Liver (tissue), 9 donors: ENCODE measurements around the gene PLIN4. TPM values are rescaled to one million over a fixed set of nuclear protein-coding genes. Genes with fewer than 3 reads are reported as not detected.

Source experiments
- DNase-seq: peaks from one replicate; pipeline ENCODE4 v3.0.0-alpha.2; 2017; ENCODE audit warnings: low spot score
- H3K27ac ChIP-seq, 2 donors: one replicate each; pipeline ENCODE4 v1.7.0; 2013; ENCODE audit warnings: inconsistent platforms in 2 of 2, low read length in 2 of 2, control low read depth in 1 of 2, low read depth in 1 of 2, mild to moderate bottlenecking in 1 of 2
- H3K27me3 ChIP-seq, 4 donors: one replicate each; pipeline versions ENCODE4 v1.6.1 to v1.7.0; 2013; ENCODE audit warnings: low read length in 3 of 4, inconsistent platforms in 1 of 4, mild to moderate bottlenecking in 1 of 4, moderate library complexity in 1 of 4; ENCODE audit not compliant: control insufficient read depth in 4 of 4, insufficient read depth in 4 of 4
- H3K36me3 ChIP-seq, 4 donors: one replicate each; pipeline versions ENCODE4 v1.6.1 to v1.7.0; 2013; ENCODE audit warnings: low read length in 3 of 4, mild to moderate bottlenecking in 3 of 4, low read depth in 1 of 4, moderate library complexity in 1 of 4; ENCODE audit not compliant: control insufficient read depth in 4 of 4, insufficient read depth in 3 of 4
- H3K4me1 ChIP-seq, 4 donors: one replicate each; pipeline versions ENCODE4 v1.6.1 to v1.7.0; 2013; ENCODE audit warnings: low read length in 3 of 4, mild to moderate bottlenecking in 3 of 4, moderate library complexity in 1 of 4; ENCODE audit not compliant: control insufficient read depth in 4 of 4, insufficient read depth in 4 of 4
- H3K4me3 ChIP-seq, 3 donors: one replicate each; pipeline versions ENCODE4 v1.6.1 to v1.7.0; 2013; ENCODE audit warnings: low read length in 3 of 3, control low read depth in 1 of 3, low read depth in 1 of 3, mild to moderate bottlenecking in 1 of 3
- H3K9ac ChIP-seq, 2 donors: one replicate each; pipeline ENCODE4 v1.7.0; 2013; ENCODE audit warnings: low read length in 2 of 2, mild to moderate bottlenecking in 2 of 2, moderate library complexity in 2 of 2, control low read depth in 1 of 2, low read depth in 1 of 2
- H3K9me3 ChIP-seq, 4 donors: one replicate each; pipeline versions ENCODE4 v1.6.1 to v1.7.0; 2013; ENCODE audit warnings: low read length in 3 of 4; ENCODE audit not compliant: control insufficient read depth in 4 of 4
- EGR1 ChIP-seq, 2 donors: IDR thresholded peaks; 2 replicates each; pipeline ENCODE4 v1.6.1; 2016 to 2018; ENCODE audit warnings: antibody characterized with exemption in 2 of 2, low read depth in 2 of 2
- FOXA1 ChIP-seq: IDR thresholded peaks from 2 replicates; pipeline ENCODE4 v1.6.1; 2016; ENCODE audit warnings: antibody characterized with exemption
- FOXA2 ChIP-seq: IDR thresholded peaks from 2 replicates; pipeline ENCODE4 v1.6.1; 2016; ENCODE audit warnings: antibody characterized with exemption
- GABPA ChIP-seq, 2 donors: IDR thresholded peaks in 1 of 2; conservative IDR thresholded peaks in 1 of 2; 2 replicates each; pipeline ENCODE4 v1.6.1; 2016; ENCODE audit warnings: antibody characterized with exemption in 2 of 2, mild to moderate bottlenecking in 1 of 2, moderate library complexity in 1 of 2
- HNF4A ChIP-seq, 2 donors: conservative IDR thresholded peaks; 2 replicates each; pipeline ENCODE4 v1.6.1; 2016; ENCODE audit warnings: antibody characterized with exemption in 2 of 2, mild to moderate bottlenecking in 2 of 2
- HNF4G ChIP-seq: IDR thresholded peaks from 2 replicates; pipeline ENCODE4 v1.6.1; 2016; ENCODE audit warnings: antibody characterized with exemption
- JUND ChIP-seq, 2 donors: IDR thresholded peaks; 2 replicates each; pipeline ENCODE4 v1.6.1; 2016; ENCODE audit warnings: antibody characterized with exemption in 2 of 2
- NR2F2 ChIP-seq: IDR thresholded peaks from 2 replicates; pipeline ENCODE4 v1.6.1; 2016; ENCODE audit warnings: antibody characterized with exemption
- RAD21 ChIP-seq, 2 donors: IDR thresholded peaks; 2 replicates each; pipeline ENCODE4 v1.6.1; 2016; ENCODE audit warnings: antibody characterized with exemption in 2 of 2, mild to moderate bottlenecking in 2 of 2
- RXRA ChIP-seq, 2 donors: IDR thresholded peaks; 2 replicates each; pipeline ENCODE4 v1.6.1; 2017 to 2018; ENCODE audit warnings: antibody characterized with exemption in 2 of 2, mild to moderate bottlenecking in 1 of 2
- SP1 ChIP-seq: IDR thresholded peaks from 2 replicates; pipeline ENCODE4 v1.6.1; 2018; ENCODE audit warnings: antibody characterized with exemption, mild to moderate bottlenecking
- TAF1 ChIP-seq: conservative IDR thresholded peaks from 2 replicates; pipeline ENCODE4 v1.6.1; 2016; ENCODE audit warnings: antibody characterized with exemption, mild to moderate bottlenecking
- YY1 ChIP-seq: IDR thresholded peaks from 2 replicates; pipeline ENCODE4 v1.6.1; 2016; ENCODE audit warnings: antibody characterized with exemption, mild to moderate bottlenecking
- WGBS: extraction: QIAGEN DNeasy Blood & Tissue Kit; methylation state at CpG from one replicate; pipeline ENCODE4 v1.1.7; 2013; 5-methylcytosine and 5-hydroxymethylcytosine counted together
- polyA plus RNA-seq, 2 donors: library from polyadenylated mRNA; stranded (reverse) in 1 of 2; unstranded in 1 of 2; fragments of 200-250 nt in 1 of 2; fragments of >200 nt in 1 of 2; fragmentation: Nextera tagmentation in 1 of 2; extraction: Ambion mirVana in 1 of 2; gene quantifications; one replicate each; pipeline versions ENCODE4 v1.2.1 to v1.2.3, GENCODE V29; 2013 to 2015
- total RNA-seq, 2 donors: library from RNA; depleted of rRNA; stranded (reverse); fragments of >200 nt; gene quantifications; one replicate each; pipeline ENCODE4 v1.2.3, GENCODE V29; 2014
- TF ChIP-seq, protein P1 (sequence below): IDR thresholded peaks from 2 replicates; pipeline ENCODE4 v1.6.1; 2016; ENCODE audit warnings: antibody characterized with exemption
- TF ChIP-seq, protein P2 (sequence below): IDR thresholded peaks from 2 replicates; pipeline ENCODE4 v1.6.1; 2016; ENCODE audit warnings: antibody characterized with exemption
- TF ChIP-seq, protein P3 (sequence below): IDR thresholded peaks from 2 replicates; pipeline ENCODE4 v1.6.1; 2016; ENCODE audit warnings: antibody characterized with exemption, mild to moderate bottlenecking
- TF ChIP-seq, protein P4 (sequence below): IDR thresholded peaks from 2 replicates; pipeline ENCODE4 v1.6.1; 2016; ENCODE audit warnings: antibody characterized with exemption
- TF ChIP-seq, protein P5 (sequence below): fragments of 150-350 bp; IDR thresholded peaks from 2 replicates; pipeline ENCODE4 v1.5.1; 2017; ENCODE audit warnings: improper control_type of control experiment, low read depth, low read length; ENCODE audit not compliant: missing input control
- donor health status: healthy.
- donor health status: healthy.
- donor health status: healthy.
- donor health status: healthy.
- donor health status: healthy.

Gene PLIN4
- total and polyA plus RNA-seq, 4 donors, result 3.1 to 49.1 (median 9.5) TPM

DNA sequence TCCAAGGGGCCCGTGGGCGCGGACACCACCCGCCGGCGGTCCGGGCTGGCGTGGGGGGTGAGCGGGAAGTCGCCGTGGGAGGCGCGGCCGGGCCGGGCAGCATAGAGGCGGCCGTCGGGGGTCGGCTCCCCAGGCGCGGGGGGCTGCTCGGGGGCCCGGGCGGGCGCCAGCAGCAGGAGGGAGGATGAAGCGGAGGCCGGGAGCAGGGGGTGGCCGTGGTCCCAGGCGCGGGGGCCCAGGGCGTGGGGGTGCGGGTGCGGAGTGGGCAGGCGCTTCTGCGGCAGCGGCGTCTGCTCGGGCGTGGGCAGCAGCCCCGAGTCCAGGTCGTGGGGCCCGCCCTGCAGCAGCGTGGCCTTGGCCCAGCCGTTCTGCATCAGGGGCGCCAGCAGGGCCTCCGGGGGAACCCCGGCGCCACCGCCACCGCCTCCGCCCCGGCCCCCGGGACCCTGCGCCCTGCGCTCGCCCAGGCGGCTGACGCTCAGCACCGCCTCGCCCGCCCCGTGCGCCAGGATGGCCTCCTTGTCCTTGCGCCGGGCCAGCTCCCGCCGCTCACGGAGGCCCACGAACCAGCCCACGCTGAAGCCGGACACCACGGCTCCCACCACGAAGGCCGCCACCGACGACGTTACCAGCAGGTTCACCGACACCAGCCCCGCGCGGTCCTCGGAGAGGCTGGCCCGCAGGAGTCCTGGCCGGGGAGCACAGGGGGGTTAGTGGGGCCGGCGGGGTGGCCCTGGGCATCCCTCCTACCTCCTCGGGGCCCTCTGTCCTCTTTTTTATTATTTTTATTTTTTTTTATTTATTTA is 25.8 kb upstream of the PLIN4 start:
- H3K27ac ChIP-seq, result peak overlapping the region in 1 of 2 donors; percentile 12
- no peak overlapping the region for H3K4me3 ChIP-seq
- no peaks in the 10 kb centered on the region for H3K36me3 ChIP-seq
- H3K9ac ChIP-seq, result no peak overlapping the region
- no peaks in the 10 kb centered on the region for H3K27me3 ChIP-seq
- peaks cover 19 to 44% (median 30%) of the 10 kb centered on the region in 4 donors for H3K4me1 ChIP-seq
- 94% methylated on average over 87 of the region's 87 CpGs for WGBS
- H3K9me3 ChIP-seq, result no peaks in the 10 kb centered on the region
- DNase-seq, result no peak
- no peak for TF ChIP-seq YY1
- TF ChIP-seq FOXA2, result no peak
- no peak for TF ChIP-seq SP1
- TF ChIP-seq NR2F2, result no peak
- TF ChIP-seq, protein P1, sequence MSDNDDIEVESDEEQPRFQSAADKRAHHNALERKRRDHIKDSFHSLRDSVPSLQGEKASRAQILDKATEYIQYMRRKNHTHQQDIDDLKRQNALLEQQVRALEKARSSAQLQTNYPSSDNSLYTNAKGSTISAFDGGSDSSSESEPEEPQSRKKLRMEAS, result no peak
- TF ChIP-seq RAD21 (IDR thresholded peaks at IDR 0.05), result no peak
- TF ChIP-seq, protein P2, sequence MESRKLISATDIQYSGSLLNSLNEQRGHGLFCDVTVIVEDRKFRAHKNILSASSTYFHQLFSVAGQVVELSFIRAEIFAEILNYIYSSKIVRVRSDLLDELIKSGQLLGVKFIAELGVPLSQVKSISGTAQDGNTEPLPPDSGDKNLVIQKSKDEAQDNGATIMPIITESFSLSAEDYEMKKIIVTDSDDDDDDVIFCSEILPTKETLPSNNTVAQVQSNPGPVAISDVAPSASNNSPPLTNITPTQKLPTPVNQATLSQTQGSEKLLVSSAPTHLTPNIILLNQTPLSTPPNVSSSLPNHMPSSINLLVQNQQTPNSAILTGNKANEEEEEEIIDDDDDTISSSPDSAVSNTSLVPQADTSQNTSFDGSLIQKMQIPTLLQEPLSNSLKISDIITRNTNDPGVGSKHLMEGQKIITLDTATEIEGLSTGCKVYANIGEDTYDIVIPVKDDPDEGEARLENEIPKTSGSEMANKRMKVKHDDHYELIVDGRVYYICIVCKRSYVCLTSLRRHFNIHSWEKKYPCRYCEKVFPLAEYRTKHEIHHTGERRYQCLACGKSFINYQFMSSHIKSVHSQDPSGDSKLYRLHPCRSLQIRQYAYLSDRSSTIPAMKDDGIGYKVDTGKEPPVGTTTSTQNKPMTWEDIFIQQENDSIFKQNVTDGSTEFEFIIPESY, result no peak
- no peak for TF ChIP-seq FOXA1
- TF ChIP-seq, protein P3, sequence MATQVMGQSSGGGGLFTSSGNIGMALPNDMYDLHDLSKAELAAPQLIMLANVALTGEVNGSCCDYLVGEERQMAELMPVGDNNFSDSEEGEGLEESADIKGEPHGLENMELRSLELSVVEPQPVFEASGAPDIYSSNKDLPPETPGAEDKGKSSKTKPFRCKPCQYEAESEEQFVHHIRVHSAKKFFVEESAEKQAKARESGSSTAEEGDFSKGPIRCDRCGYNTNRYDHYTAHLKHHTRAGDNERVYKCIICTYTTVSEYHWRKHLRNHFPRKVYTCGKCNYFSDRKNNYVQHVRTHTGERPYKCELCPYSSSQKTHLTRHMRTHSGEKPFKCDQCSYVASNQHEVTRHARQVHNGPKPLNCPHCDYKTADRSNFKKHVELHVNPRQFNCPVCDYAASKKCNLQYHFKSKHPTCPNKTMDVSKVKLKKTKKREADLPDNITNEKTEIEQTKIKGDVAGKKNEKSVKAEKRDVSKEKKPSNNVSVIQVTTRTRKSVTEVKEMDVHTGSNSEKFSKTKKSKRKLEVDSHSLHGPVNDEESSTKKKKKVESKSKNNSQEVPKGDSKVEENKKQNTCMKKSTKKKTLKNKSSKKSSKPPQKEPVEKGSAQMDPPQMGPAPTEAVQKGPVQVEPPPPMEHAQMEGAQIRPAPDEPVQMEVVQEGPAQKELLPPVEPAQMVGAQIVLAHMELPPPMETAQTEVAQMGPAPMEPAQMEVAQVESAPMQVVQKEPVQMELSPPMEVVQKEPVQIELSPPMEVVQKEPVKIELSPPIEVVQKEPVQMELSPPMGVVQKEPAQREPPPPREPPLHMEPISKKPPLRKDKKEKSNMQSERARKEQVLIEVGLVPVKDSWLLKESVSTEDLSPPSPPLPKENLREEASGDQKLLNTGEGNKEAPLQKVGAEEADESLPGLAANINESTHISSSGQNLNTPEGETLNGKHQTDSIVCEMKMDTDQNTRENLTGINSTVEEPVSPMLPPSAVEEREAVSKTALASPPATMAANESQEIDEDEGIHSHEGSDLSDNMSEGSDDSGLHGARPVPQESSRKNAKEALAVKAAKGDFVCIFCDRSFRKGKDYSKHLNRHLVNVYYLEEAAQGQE, result no peak
- no peak for TF ChIP-seq TAF1
- no peak for TF ChIP-seq JUND (IDR thresholded peaks at IDR 0.05)
- no peak for TF ChIP-seq HNF4A (conservative IDR thresholded peaks at IDR 0.05)
- TF ChIP-seq HNF4G, result no peak
- no peak for TF ChIP-seq RXRA (IDR thresholded peaks at IDR 0.05)
- TF ChIP-seq GABPA (IDR thresholded peaks at IDR 0.05 in 1 of 2, conservative IDR thresholded peaks at IDR 0.05 in 1 of 2), result no peak

DNA sequence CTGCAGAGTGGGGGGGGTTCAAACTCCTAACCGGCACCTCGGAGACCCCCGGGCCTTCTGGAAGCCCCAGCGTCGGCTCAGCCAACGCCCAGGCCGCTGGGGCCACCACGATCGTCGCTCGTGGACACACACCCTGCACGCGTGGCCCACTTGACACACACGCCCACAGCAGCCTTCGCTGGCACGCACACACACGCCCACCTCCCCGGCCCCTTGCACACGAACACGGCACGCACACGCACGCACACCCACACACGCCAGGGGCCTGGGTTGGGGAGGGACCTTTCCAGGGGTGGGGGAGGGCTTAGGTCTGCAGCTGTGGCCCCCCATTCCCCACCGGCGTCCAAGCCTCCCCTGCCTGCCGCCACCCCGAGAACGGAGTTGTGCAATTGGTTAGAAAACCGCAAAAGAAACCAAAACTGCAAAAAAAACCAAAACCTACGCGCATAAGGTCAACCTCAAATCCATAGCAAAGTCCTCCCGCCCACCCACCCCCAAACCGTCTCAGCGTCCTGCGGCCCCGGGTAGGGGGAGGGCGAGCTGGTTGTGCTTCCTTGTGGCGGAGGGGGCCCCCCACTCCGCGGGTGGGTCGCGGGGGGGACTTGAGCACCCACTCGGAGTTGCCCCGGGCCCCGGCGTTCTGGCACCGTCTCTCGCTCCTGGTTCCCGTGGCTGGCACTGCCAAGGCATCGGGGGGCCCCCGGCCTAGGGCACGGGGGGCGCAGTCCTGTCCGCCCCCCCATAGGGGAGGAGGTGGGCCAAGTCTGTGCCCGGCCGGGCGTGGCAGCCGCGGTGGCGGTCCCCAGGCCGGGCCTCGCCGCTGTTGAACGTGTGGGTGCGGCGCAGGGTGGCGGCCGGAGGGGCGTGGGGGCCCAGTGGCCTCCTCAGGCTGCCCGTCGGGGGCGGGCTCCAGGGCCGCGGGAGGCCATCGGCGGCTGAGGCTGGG is 24.9 kb upstream of the PLIN4 start:
- no peak for DNase-seq
- Histone ChIP-seq H3K4me3 (no peak overlapping the region), H3K36me3 (peaks cover 0 to 2% (median 0%) of the 10 kb centered on the region in 4 donors), H3K9me3 (no peaks in the 10 kb centered on the region), H3K27ac (peak overlapping the region; percentile 61 to 73), H3K27me3 (no peaks in the 10 kb centered on the region), H3K9ac (no peak overlapping the region), H3K4me1 (peaks cover 19 to 44% (median 28%) of the 10 kb centered on the region in 4 donors)
- WGBS, result 71% methylated on average over 77 of the region's 77 CpGs
- TF ChIP-seq, protein P3, result no peak
- TF ChIP-seq, protein P4, sequence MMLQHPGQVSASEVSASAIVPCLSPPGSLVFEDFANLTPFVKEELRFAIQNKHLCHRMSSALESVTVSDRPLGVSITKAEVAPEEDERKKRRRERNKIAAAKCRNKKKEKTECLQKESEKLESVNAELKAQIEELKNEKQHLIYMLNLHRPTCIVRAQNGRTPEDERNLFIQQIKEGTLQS, result no peak
- TF ChIP-seq NR2F2 (no peak), YY1 (no peak), EGR1 (IDR thresholded peaks at IDR 0.05; ENCODE audit: low read depth in 2 of 2) (no peak), SP1 (no peak), FOXA2 (no peak), RAD21 (IDR thresholded peaks at IDR 0.05) (no peak)
- TF ChIP-seq, protein P5, sequence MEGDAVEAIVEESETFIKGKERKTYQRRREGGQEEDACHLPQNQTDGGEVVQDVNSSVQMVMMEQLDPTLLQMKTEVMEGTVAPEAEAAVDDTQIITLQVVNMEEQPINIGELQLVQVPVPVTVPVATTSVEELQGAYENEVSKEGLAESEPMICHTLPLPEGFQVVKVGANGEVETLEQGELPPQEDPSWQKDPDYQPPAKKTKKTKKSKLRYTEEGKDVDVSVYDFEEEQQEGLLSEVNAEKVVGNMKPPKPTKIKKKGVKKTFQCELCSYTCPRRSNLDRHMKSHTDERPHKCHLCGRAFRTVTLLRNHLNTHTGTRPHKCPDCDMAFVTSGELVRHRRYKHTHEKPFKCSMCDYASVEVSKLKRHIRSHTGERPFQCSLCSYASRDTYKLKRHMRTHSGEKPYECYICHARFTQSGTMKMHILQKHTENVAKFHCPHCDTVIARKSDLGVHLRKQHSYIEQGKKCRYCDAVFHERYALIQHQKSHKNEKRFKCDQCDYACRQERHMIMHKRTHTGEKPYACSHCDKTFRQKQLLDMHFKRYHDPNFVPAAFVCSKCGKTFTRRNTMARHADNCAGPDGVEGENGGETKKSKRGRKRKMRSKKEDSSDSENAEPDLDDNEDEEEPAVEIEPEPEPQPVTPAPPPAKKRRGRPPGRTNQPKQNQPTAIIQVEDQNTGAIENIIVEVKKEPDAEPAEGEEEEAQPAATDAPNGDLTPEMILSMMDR, result no peak
